T-helper 1 cell treated with Interleukin-12 subunit alpha and Interleukin-12 subunit beta and Interleukin-4 antibody, amounts not matched to agents 30 ng/mL and 1 ng/mL, for 36 hours (primary cell): ENCODE results near the gene MYOM3. TPM values are rescaled to one million over a fixed set of nuclear protein-coding genes. Genes with fewer than 3 reads are reported as not detected.
"Not testable (repeated sequence)": the region's sequence is repeated elsewhere in the genome, so short reads cannot be mapped to it uniquely, and the experiment has no call there.

ENCODE experiments used
- intact Hi-C: fragments of 100-400 bp; cut with micrococcal nuclease; formaldehyde crosslinking; loops from one replicate; pipeline ENCODE4 v1.15.1; 2024
- total RNA-seq: library from RNA; stranded (reverse); gene quantifications from 2 replicates; pipeline ENCODE4 v1.2.3, GENCODE V29; 2022

The MYOM3 gene
- total RNA-seq, 1 donor from 2014 or later, result not detected

DNA sequence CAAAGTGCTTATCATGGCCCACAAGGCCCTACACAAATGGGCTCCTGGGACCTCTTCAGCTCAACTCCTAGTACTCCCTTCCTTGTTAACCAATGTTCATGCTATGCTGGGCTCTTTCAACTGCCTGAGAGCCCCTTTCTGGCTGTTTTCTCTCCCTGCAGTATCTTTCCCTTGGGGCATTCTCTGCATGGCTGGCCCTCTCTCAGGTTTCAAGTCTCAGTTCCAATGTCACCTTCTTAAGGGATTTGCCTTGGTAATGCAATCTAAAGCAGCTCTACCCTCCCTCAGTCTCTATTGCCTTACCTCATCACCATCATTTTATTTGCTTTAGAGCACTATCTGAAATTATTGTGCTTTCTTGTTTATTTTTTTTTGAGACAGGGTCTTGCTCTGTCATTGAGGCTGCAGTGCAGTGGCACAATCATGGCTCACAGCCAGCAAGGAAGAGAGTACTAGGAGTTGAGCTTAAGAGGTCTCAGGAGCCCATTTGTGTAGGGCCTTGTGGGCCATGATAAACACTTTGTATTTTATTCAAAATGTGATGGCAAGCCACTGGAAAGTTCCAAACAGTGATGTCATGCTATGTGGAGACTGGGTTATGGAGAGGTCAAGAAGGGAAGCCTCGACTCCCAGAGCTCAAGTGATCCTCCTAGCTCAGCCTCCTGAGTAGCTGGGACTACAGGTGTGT lies 68.4 kb downstream of the MYOM3 start:
- intact Hi-C loops, result no loop called here

DNA sequence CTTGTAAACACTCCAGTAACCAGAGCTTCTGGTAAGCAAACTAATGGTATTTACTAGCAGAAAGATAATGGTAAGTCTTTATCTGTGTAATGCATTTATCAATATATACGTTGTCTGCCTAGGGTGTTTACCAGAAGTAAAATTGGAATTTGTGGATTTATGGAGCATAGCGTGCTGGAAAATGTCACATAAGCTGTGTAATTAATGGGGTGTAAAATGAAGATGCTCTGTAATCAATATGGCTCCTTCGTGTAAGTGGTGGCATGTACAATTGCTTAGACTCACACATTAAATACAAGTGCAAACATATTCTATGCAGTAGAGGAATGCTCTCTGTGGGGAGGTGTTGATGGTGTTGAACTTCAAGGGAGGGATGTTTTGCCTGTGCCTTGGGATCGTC lies 69.6 kb downstream of the MYOM3 start:
- intact Hi-C loops, result no loop called here

DNA sequence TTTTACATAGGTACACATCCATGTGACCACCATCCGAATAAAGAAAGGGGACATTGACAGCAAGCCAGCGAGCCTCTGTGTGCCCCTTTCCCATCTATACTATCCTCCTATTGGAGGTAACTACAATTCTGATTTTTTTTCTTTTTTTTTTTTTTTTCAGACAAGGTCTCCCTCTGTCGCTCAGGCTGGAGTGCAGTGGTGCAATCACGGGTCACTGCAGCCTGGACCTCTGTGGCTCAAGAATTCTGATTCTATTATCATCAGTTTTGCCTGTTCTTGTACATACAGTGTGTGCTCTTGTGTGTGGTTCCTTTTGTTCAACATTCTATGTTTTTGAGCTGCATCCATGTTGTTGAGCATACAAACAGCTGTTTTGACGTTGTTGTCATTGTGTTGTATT lies 75.8 kb downstream of the MYOM3 start:
- intact Hi-C loops, result no loop called here

DNA sequence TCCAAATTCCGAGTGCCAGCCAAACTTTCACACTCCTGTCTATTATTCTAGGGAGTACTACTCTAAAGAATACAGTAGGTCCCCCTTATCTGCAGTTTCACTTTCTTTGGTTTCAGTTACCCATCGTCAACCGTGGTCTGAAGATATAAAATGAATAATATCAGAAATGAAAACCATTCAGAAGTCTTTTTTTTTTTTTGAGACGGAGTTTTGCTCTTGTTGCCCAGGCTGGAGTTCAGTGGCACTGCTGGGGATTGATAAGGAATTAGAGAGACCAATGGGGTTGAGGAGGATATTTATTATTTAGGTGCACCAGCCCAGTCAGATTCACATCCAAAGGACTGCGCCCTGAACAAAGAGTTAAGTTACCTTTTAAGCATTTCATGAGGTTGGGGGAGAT lies 79.0 kb downstream of the MYOM3 start:
- intact Hi-C loops, result no loop called here

DNA sequence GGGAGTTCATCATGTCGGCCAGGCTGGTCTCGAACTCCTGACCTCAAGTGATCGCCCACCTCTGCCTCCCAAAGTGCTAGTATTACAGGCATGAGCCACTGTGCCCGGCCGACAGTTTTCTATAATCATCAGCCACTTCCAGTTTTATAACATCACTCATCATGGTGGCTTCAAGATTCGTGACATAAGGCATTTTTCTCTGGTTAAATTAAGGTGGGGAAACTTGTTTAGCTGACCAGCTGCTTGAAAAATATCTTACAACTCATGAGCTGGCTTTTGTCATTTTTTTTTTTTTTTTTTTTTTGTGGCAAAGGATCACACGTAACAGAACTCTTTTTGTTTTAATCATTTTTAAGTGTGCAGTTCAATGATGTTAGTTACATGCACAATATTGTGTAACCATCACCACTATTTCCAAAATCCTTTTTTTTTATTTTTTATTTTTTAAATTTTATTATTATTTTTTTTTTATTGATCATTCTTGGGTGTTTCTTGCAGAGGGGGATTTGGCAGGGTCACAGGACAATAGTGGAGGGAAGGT lies 80.9 kb downstream of the MYOM3 start:
- intact Hi-C loops, result not testable (repeated sequence)

DNA sequence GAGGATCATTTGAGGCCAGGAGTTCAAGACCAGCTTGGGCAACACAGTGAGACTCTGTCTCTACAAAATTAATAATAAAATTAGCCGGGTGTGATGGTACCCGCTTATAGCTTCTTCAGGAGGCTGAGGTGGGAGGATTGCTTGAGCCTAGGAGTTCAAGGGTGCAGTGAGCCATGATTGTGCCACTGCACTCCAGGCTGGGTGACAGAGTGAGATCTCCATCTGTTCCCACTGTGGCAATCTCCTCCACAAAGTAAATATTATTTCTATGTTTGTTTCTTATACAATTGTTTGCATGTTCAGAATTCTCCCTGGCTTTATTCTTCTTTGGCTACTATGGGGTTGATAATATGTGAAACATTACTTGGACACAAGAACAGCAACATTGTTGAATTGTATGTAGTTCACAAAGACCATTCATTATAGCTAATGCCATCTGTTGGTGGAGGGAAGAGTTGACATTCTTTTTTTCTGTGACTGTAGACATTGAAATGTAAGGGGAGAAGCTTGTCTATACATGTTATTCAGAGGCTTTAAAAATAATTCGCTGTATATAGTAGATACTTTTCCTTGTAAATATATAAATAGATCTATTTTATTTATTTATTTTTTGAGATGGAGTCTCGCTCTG lies 84.0 kb downstream of the MYOM3 start:
- intact Hi-C loops, result loop anchor here (1.0 to 2.0 kb wide), 4 partner anchors 47 to 256 kb away; partner anchors contain the start of genes PNRC2 and SRSF10

DNA sequence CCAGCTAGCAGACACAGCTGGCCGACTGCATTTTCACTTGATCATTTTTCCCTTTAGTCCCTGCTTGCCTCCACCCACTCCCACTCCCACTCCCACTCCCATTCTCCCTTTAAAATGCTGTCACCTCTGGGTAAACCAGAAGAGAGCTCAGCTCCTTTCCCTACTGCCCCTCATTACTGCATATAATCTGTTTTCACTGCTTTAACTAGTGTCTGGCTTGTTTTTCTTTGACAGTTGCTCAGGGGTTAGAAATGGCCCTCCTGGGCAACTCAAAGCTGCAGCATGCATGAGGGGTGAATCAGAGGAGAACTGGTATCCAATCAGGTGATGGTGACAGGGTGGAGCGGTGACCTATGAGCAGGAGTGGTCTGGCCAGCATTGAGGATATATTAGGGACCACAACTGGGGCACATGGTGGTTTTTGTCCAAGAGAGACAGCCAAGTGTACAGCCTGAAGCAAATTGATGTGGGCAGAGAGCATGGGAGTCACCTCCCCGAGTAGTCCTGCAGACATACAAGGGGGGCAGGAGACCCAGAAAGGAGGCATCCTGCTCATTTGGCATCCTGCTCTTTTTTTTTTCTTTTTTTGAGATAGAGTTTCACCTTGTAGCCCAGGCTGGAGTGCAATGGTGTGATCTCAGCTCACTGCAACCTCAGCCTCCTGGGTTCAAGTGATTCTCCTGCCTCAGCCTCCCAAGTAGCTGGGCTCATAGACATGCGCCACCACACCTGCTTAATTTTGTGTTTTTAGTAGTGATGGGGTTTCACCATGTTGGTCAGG lies 89.2 kb downstream of the MYOM3 start:
- intact Hi-C loops, result no loop called here

DNA sequence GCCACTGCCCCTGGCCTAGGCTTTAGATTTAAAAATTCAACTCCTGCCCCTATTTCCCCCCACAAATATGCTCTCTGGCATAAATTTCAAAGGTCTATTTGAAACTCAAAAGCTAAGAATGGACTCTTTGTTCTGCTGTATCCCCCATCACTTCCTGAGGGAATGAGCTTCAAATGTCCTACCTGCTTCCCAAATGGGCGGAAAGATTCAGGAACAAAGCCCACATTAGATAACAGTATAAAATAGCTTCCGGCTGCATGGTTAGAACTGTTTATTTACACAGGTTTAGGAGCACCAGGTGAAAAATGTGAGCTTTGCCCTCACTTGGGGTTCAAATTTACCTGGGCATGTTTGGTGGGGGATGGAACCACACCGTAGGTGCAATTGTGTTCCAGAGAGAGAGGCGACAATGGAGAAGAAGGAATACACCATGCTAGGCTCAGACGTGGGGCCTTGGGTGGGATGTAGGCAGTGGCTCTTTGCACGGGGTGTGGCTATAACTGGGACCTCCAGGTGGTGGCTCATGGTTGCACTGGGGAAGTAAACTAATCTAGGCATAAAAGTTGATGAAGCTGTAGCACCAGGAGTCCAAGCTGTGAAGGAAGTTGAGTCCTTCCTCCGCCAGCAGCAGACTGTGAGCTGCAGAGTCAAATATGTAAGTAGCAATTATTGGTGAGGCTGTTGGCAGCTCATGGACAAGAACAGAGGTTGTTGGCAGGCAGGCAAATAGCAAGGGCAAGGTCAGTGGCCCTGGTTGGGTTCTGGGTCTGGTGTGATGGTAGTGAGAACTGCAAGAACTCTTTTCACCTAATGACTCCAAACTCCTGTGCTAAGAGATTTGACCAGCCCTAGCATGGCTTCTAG lies 90.3 kb downstream of the MYOM3 start:
- intact Hi-C loops, result no loop called here

DNA sequence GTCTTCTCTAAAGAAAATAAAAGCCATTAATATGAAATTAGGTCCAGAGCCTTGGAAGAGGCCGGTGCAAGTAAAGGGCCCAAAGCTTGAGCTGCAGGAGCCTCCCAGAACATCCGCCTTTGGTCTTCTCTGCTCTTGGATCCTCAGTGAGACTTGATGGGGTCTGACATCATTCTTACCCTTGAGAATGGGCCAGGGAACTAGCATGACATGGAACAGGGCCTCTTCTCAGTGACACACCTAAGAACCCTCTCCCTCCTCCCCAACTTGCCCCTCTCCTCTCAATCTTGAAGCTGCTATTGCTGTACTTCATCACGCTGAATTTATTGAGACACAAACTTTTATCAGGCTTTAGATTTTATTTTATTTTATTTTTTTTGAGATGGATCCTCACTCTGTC lies 91.5 kb downstream of the MYOM3 start:
- intact Hi-C loops, result no loop called here

DNA sequence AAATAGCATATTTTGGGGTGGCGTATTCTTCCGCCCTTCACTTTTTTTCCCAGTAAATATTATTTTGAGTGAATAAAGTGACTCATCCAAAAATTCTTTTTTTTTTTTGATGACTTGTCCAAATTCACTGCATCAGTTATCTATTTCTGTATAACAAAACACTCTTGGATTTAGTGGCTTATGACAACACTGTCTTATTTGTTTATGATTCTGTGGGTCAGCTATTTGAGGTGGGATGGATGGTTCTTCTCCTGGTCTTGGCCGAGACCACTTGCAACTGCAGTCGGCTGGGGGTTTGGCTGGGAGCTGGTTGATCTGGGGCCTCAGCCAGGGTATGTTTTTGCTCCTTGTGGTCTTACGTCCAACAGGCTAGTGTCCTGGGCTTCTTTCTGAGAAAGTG lies 91.9 kb downstream of the MYOM3 start:
- intact Hi-C loops, result no loop called here

DNA sequence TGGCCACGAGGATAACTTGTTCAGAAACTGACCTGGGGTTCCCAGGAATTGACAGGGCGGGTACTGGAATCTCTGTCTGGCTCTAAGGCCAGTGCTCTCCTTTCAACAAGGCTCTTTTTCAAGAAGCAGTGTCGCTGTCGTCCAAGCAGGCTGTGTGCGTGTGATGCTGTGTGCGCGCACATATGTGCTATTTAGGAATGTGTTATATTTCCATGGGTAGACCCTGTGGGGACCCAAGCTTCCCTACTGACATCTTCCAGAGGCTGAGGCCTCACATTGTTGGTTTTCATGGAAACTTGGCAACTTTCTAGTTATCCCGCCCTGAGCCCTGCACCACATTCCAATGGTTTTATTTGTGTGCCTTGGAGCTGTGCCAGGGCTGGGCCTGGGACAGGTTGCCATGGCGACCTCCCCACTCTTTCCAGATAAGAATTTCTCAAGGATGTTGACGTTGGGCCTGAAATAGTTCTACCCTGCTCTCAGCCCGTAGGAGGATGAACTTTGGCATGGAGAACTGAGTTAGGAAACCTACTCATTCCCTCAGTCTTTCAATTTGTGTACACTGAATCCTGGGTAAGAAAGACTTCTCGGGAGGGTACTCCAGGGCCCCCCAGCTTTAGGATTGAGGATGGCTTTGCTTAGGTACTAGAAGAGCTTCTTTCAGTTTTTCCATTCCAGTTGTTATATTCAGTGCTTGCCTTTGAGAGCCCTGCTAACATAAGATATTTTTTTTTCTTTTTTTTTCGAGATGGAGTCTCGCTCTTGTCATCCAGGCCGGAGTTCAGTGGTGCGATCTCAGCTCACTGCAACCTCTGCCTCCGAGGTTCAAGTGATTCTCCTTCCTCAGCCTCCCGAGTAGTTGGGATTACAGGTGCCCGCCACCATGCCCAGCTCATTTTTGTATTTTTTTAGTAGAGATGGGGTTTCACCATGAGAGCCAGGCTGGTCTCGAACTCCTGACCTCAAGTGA lies 93.0 kb downstream of the MYOM3 start:
- intact Hi-C loops, result no loop called here

DNA sequence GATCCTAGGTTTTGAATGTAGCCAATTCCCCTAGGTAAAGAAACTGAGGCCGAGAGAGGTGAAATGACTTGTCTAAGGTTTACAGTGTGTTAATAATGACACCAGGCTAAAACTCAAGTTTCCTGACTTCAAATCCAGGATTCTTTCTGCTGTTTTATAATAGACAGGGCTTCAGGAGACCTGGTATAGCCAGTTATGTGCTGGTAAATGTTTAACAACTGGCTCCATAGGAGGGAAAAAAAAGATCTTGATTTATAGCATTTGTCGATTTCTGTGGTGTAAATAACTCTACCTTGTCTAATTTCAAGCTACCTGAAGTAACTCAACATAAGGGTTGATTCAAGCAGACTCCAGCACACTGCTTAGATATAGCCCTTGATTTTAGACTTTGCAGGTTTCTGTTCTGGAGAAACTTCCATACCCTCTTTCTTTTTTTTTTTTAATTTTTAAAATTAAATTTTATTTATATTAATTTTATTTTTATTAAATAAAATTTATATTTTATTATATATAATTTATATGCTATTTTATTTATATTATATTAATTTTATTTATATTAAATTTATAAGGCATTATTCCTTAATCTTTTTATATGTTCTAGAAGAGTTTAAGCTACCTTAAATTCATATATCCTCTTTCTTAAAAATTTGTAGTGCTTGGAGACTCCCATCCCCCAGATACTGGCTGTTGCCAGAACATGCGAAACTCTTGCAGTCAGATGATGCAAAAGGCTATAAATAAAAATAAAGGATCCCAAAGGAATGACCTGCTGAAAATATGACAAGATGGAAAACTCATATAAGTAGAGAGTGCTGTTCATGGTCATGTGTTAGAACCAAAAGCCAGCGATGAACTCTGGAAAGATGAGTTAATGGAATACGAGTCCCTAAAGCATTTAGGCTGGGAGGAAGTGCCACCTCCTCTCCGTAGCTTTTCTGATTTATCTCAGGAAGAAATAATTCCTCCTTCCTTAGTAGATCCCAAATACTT lies 96.4 kb downstream of the MYOM3 start:
- intact Hi-C loops, result no loop called here

DNA sequence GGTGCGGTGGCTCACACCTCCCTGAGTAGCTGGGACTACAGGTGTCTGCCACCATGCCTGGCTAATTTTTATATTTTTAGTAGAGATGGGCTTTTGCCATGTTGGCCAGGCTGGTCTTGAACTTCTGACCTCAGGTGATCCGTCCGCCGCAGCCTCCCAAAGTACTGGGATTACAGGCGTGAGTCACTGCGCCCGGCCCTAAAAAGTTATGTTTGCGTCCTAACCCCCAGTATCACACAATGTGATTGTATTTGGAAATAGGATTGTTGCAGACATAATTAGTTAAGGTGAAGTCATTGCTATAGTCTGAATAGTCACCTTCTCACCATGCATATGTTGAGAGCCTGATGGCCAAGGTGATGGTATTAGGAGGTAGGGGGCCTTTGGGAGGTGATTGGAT lies 99.1 kb downstream of the MYOM3 start:
- intact Hi-C loops, result not testable (repeated sequence)

DNA sequence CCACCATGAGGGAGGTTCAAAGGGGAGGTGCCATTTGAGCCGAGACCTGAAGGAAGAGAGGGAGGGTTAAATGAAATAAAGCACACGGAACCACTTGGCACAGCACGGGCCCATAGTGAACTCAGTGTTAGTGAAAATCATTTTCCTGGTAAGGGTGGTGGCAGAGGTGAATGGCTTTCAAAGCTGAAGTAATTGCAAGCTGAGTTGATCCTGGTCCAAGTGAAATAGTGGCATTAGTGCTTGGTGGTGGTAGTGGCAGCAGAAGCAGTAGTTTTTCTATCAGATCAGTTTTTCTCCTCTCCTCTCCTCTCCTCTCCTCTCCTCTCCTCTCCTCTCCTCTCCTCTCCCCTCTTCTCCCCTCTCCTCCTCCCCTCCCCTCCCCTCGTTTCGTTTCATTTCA lies 101.3 kb downstream of the MYOM3 start:
- intact Hi-C loops, result no loop called here

DNA sequence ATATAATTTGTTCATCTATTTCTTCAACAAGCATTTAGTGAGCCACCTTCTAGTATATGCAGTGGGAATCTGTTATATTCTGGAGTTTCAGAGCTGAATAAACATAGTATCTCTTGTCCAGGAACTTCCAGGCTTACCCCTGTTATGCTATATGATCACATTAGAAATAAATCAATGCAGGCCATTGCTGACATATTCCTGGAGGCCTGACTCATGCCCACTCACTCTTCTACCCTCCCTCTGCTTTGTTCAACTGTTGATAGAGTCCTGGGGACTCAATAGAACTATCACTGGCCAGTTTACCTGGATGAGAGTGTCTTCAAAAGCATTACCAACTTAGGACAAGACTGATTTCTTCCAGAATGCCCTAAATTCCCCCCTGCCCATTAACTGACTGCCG lies 102.5 kb downstream of the MYOM3 start:
- intact Hi-C loops, result no loop called here

DNA sequence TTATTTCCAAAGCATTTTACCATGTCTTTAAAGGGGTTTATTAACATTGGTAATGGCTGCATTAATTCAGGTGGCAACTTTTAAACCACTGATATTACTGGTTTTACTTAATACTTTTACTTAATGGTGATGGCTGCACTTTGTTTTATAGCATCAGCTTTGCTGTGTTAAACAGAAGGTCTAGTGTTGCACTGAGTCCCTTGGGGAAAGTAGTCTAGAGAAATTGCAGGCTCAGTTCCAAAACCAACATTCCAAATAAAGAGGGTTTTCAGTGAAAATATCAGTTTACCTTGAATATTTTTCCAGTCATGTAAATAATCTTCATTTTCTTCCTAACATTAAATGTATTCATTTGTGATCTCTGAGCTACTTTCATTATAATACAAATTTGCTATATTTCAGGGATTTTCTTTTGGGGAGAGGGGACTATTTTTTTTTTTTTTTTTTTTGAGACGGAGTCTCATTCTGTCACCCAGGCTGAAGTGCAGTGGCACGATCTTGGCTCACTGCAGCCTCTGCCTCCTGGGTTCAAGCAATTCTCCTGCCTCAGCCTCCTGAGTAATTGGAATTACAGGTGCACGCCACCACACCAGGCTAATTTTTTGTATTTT lies 103.3 kb downstream of the MYOM3 start:
- intact Hi-C loops, result not testable (repeated sequence)

DNA sequence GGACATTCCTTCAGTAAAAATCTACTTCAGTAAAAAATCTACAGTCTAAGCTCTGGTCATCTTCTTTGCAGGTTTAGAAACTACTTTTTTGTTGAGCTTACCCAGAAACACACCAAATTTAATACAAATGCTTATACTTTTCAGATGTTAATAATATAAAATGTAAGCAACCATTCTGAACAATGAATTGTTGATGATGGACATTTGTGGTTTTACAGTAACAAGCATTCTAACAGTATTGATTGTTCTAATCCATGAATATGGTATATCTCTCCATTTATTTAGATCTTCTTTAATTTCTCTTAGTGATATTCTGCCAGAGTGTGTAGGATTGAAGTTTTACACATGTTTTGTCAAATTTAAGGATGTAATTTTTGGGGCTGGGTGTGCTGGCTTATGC lies 104.9 kb downstream of the MYOM3 start:
- intact Hi-C loops, result no loop called here
